Pancreas (tissue), 10 donors: ENCODE results near the gene WWOX. TPM values are rescaled to one million over a fixed set of nuclear protein-coding genes. Genes with fewer than 3 reads are reported as not detected.

ENCODE experiments used
- ATAC-seq, 4 donors: fragments of 200-7000 bp; cut with Tn5 transposase; one replicate each; pipeline versions ENCODE4 v1.8.0 to v1.9.1; 2020; ENCODE audit warnings: mild to moderate bottlenecking in 4 of 4, moderate library complexity in 4 of 4
- DNase-seq, 6 donors: peaks; one replicate each; pipeline ENCODE4 v3.0.0-alpha.2; 2020
- FAIRE-seq: peaks from 2 replicates; lab custom pipeline; 2012; peaks lifted over from hg19 to GRCh38; lab: Jason Lieb, UNC
- H3K27ac ChIP-seq, 4 donors: fragments of 200-600 bp; sonication (generic); 1 replicate in 3 of 4; 2 replicates in 1 of 4; pipeline versions ENCODE4 v1.5.0 to v1.8.0; 2020
- H3K27me3 ChIP-seq, 4 donors: fragments of 200-600 bp; one replicate each; pipeline ENCODE4 v1.8.0; 2021
- H3K36me3 ChIP-seq, 3 donors: fragments of 200-600 bp; sonication (generic) in 1 of 3; one replicate each; pipeline versions ENCODE4 v1.5.0 to v1.8.0; 2020 to 2021
- H3K4me1 ChIP-seq, 3 donors: fragments of 200-600 bp; one replicate each; pipeline ENCODE4 v1.8.0; 2021
- H3K4me3 ChIP-seq, 4 donors: fragments of 200-600 bp; sonication (generic) in 2 of 4; one replicate each; pipeline versions ENCODE4 v1.5.0 to v1.8.0; 2020 to 2021
- H3K9me3 ChIP-seq, 4 donors: fragments of 200-600 bp; one replicate each; pipeline ENCODE4 v1.8.0; 2021
- WGBS, 2 donors: extraction: QIAGEN DNeasy Blood & Tissue Kit; methylation state at CpG; one replicate each; pipeline ENCODE4 v1.1.7; 2013; 5-methylcytosine and 5-hydroxymethylcytosine counted together
- intact Hi-C, 3 donors: fragments of 100-400 bp; cut with DNase I; formaldehyde crosslinking; loops; one replicate each; pipeline versions ENCODE4 v1.11.1 to v1.14.2; 2022
- polyA plus RNA-seq, 2 donors: library from polyadenylated mRNA; stranded (reverse); fragments of 200-250 nt; gene quantifications; one replicate each; pipeline ENCODE4 v1.2.3, GENCODE V29; 2013
- total RNA-seq, 6 donors: library from RNA; stranded (reverse); fragmentation: NEBNext Ultra II Directional in 4 of 6; extraction: Animal tissue kit (Norgen Biotek cat#: 25700) in 4 of 6; gene quantifications; one replicate each; pipeline versions ENCODE4 v1.2.1 to v1.2.4, GENCODE V29; 2021 to 2023
- TF ChIP-seq, protein P1 (sequence below), 4 donors: fragments of 200-600 bp; sonication (generic) in 3 of 4; IDR thresholded peaks; one replicate each; pipeline versions ENCODE4 v1.5.0 to v1.8.0; 2021; ENCODE audit warnings: antibody characterized with exemption in 4 of 4
- donor health status: healthy with polysubstance abuse.
- donor health status: DM: no; HTN: no; CAD: no; lungs with moderate emphysema.
- donor health status: DM: no; HTN: no; CAD: no.
- donor health status: control.
- donor health status: control.
- donor health status: Bipolar disorder and iron deficiency.
- donor health status: DM: yes; HTN: yes; CAD: no.
- donor health status: DM: no; HTN: no; CAD: no.
- donor health status: DM: no; HTN: no; CAD: no.
- donor health status: DM: yes; HTN: yes; CAD: no.

Gene WWOX
- total and polyA plus RNA-seq, 8 donors = 6.8 to 14.4 (median 10.8) TPM

DNA sequence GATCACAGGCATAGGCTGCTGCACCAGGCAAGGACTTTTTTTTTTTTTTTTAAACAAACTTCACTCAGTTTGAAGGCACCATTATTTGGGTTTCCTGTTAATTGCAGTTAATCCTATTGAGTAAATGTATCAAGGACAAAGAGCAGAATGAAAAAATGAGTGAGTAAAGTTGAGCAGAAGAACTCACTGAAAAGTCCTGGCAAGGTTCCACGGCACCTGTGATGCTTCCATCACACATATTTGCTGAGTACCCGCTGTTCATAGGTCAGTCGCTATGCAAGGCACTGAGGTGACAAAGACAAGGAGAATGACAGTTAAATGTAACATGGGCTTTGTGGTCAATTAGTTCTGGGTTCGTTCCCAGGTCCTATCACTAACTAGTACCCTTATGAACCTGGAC is 831.1 kb downstream of the WWOX start:
- Histone ChIP-seq H3K27ac (no peak overlapping the region), H3K27me3 (no peaks in the 10 kb centered on the region), H3K4me3 (no peak overlapping the region), H3K9me3 (no peaks in the 10 kb centered on the region), H3K36me3 (no peaks in the 10 kb centered on the region), H3K4me1 (no peaks in the 10 kb centered on the region)
- WGBS, 2 donors = 50 to 62% methylated on average over 4 of the region's 4 CpGs
- no peak for DNase-seq
- FAIRE-seq = no peak
- intact Hi-C loops = no loop called here
- TF ChIP-seq, protein P1, sequence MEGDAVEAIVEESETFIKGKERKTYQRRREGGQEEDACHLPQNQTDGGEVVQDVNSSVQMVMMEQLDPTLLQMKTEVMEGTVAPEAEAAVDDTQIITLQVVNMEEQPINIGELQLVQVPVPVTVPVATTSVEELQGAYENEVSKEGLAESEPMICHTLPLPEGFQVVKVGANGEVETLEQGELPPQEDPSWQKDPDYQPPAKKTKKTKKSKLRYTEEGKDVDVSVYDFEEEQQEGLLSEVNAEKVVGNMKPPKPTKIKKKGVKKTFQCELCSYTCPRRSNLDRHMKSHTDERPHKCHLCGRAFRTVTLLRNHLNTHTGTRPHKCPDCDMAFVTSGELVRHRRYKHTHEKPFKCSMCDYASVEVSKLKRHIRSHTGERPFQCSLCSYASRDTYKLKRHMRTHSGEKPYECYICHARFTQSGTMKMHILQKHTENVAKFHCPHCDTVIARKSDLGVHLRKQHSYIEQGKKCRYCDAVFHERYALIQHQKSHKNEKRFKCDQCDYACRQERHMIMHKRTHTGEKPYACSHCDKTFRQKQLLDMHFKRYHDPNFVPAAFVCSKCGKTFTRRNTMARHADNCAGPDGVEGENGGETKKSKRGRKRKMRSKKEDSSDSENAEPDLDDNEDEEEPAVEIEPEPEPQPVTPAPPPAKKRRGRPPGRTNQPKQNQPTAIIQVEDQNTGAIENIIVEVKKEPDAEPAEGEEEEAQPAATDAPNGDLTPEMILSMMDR (IDR thresholded peaks at IDR 0.05) = no peak
- no peak for ATAC-seq

DNA sequence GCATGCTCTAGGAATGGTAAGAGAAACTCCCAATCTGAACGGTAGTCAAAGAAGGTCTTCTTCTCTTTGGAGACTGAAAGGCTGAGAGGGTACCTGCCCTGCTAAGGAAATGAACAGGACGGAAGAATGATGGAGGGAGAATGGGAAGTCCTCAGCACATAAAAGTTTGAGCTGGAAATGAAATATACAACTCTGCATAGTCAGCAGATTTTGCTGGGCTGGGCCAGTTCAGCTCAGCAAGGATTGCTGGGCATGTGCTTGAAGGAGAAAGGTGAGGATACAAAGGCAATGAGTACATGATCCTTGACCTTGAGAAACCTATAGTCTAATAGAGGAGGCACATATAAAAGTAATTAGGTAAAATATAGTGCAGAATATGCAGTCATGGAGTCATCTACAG is 831.8 kb downstream of the WWOX start:
- H3K4me1 ChIP-seq = no peaks in the 10 kb centered on the region
- WGBS, 2 donors = 87 to 92% methylated on average over 2 of the region's 2 CpGs
- no peaks in the 10 kb centered on the region for H3K36me3 ChIP-seq
- no peak for DNase-seq
- no peaks in the 10 kb centered on the region for H3K9me3 ChIP-seq
- intact Hi-C loops = no loop called here
- TF ChIP-seq, protein P1 (IDR thresholded peaks at IDR 0.05) = no peak
- FAIRE-seq = no peak
- no peak for ATAC-seq
- H3K27me3 ChIP-seq = no peaks in the 10 kb centered on the region
- no peak overlapping the region for H3K4me3 ChIP-seq
- no peak overlapping the region for H3K27ac ChIP-seq

- TF ChIP-seq, protein P1 (IDR thresholded peaks at IDR 0.05) = no peak
- no peak overlapping the region for H3K27ac ChIP-seq
- H3K4me3 ChIP-seq = no peak overlapping the region
- intact Hi-C loops = no loop called here
- FAIRE-seq (no peak), DNase-seq (no peak), ATAC-seq (no peak)
- no peaks in the 10 kb centered on the region for H3K4me1 ChIP-seq
- H3K9me3 ChIP-seq = no peaks in the 10 kb centered on the region
- 86% methylated on average over 4 of the region's 4 CpGs for WGBS, 2 donors
- no peaks in the 10 kb centered on the region for H3K36me3 ChIP-seq
- H3K27me3 ChIP-seq = no peaks in the 10 kb centered on the region
Observed at GRCh38 chr16:78931678-78932077, 832.2 kb downstream of the WWOX start.

DNA sequence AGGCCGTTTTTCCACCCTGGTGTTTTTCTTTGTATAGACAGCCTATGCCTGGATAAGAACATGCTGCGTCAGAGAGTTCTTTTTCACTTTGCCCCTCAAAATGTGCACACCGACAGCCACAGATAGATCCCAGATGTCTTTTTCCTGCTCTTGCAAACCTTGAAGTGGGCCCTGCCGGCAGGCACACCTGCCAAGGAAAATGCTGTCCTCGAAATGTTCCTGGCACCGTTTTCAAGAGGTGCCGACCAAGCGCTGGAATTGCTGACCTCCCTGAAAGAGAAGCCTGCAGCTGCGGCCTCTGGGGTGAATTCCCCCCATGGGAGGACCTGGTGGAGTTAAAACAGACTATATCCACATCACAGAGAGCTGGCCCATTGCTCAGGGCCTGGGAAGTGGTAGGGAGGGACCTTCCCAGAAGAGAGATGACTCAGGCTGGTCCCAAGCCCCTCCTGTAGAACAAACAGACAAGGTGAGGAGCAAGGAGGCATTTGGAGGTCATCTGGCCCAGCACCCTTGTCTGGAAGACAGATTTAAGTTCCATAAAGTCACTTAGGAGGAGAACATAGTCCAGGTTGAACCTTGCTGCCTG is 833.0 kb downstream of the WWOX start:
- no peaks in the 10 kb centered on the region for H3K36me3 ChIP-seq
- ATAC-seq = no peak
- no peak overlapping the region for H3K27ac ChIP-seq
- no peak for FAIRE-seq
- no peak overlapping the region for H3K4me3 ChIP-seq
- intact Hi-C loops = no loop called here
- WGBS, 2 donors = 76 to 85% methylated on average over 9 of the region's 9 CpGs
- DNase-seq = no peak
- no peaks in the 10 kb centered on the region for H3K4me1 ChIP-seq
- no peaks in the 10 kb centered on the region for H3K9me3 ChIP-seq
- TF ChIP-seq, protein P1 (IDR thresholded peaks at IDR 0.05) = no peak
- no peaks in the 10 kb centered on the region for H3K27me3 ChIP-seq

- FAIRE-seq (no peak), DNase-seq (no peak), ATAC-seq (no peak)
- Histone ChIP-seq H3K27ac (no peak overlapping the region), H3K4me1 (no peaks in the 10 kb centered on the region), H3K4me3 (no peak overlapping the region), H3K9me3 (no peaks in the 10 kb centered on the region), H3K27me3 (no peaks in the 10 kb centered on the region), H3K36me3 (no peaks in the 10 kb centered on the region)
- TF ChIP-seq, protein P1 (IDR thresholded peaks at IDR 0.05) = no peak
- intact Hi-C loops = no loop called here
- 87 to 98% methylated on average over 3 of the region's 3 CpGs for WGBS, 2 donors
Observed at GRCh38 chr16:78936060-78936459, 836.6 kb downstream of the WWOX start.
